ENCODE results near the gene CHKA. TPM values are rescaled to one million over a fixed set of nuclear protein-coding genes. Genes with fewer than 3 reads are reported as not detected.

Gene CHKA
- total RNA-seq, 1 donor from 2014 or later = 8.7 TPM

- H3K4me3 ChIP-seq = no peak overlapping the region
These were observed 16.6 kb upstream of the CHKA start for GRCh38 chr11:68137833-68138232.

GRCh38 chr11:68136866-68137265 lies 15.7 kb upstream of the CHKA start:
- no peak for TF ChIP-seq CTCF (IDR thresholded peaks at IDR 0.05; ENCODE audit: borderline replicate concordance)
- intact Hi-C loops (cut with micrococcal nuclease) = no loop called here
- H3K4me3 ChIP-seq = no peak overlapping the region
- no peak for DNase-seq
- H3K9me3 ChIP-seq (replicated peaks) = peaks cover 8% of the 10 kb centered on the region
- no peak overlapping the region for H3K27ac ChIP-seq (replicated peaks)
- no peaks in the 10 kb centered on the region for H3K27me3 ChIP-seq (ENCODE audit: low read depth)
- H3K4me1 ChIP-seq = peaks cover 15% of the 10 kb centered on the region
- H3K36me3 ChIP-seq = no peaks in the 10 kb centered on the region

More at GRCh38 chr11:68137833-68138232, 16.6 kb upstream of the CHKA start:
- DNase-seq = no peak
- intact Hi-C loops (cut with micrococcal nuclease) = no loop called here
- H3K4me1 ChIP-seq = peaks cover 22% of the 10 kb centered on the region
- no peaks in the 10 kb centered on the region for H3K36me3 ChIP-seq
- H3K27me3 ChIP-seq (ENCODE audit: low read depth) = no peaks in the 10 kb centered on the region
- H3K9me3 ChIP-seq (replicated peaks) = peaks cover 4% of the 10 kb centered on the region
- no peak overlapping the region for H3K27ac ChIP-seq (replicated peaks)
- no peak for TF ChIP-seq CTCF (IDR thresholded peaks at IDR 0.05; ENCODE audit: borderline replicate concordance)

GRCh38 chr11:68135161-68135560 lies 14.0 kb upstream of the CHKA start:
- Histone ChIP-seq H3K27ac (replicated peaks) (no peak overlapping the region), H3K36me3 (no peaks in the 10 kb centered on the region), H3K27me3 (ENCODE audit: low read depth) (no peaks in the 10 kb centered on the region), H3K4me3 (no peak overlapping the region), H3K9me3 (replicated peaks) (peaks cover 8% of the 10 kb centered on the region), H3K4me1 (no peaks in the 10 kb centered on the region)
- no peak for DNase-seq
- TF ChIP-seq CTCF (IDR thresholded peaks at IDR 0.05; ENCODE audit: borderline replicate concordance) = no peak
- intact Hi-C loops (cut with micrococcal nuclease) = no loop called here

- H3K4me3 ChIP-seq = no peak overlapping the region
- intact Hi-C loops (cut with micrococcal nuclease) = no loop called here
- no peak for TF ChIP-seq CTCF (IDR thresholded peaks at IDR 0.05; ENCODE audit: borderline replicate concordance)
- no peaks in the 10 kb centered on the region for H3K27me3 ChIP-seq (ENCODE audit: low read depth)
- H3K36me3 ChIP-seq = no peaks in the 10 kb centered on the region
- H3K4me1 ChIP-seq = peaks cover 5% of the 10 kb centered on the region
- H3K27ac ChIP-seq (replicated peaks) = no peak overlapping the region
- peaks cover 8% of the 10 kb centered on the region for H3K9me3 ChIP-seq (replicated peaks)
- no peak for DNase-seq
These were observed 12.6 kb upstream of the CHKA start for GRCh38 chr11:68133761-68134160.

- TF ChIP-seq CTCF (IDR thresholded peaks at IDR 0.05; ENCODE audit: borderline replicate concordance) = no peak
- peaks cover 17% of the 10 kb centered on the region for H3K4me1 ChIP-seq
- intact Hi-C loops (cut with micrococcal nuclease) = no loop called here
- H3K4me3 ChIP-seq = no peak overlapping the region
- no peak for DNase-seq
- H3K36me3 ChIP-seq = no peaks in the 10 kb centered on the region
- H3K27me3 ChIP-seq (ENCODE audit: low read depth) = no peaks in the 10 kb centered on the region
- H3K9me3 ChIP-seq (replicated peaks) = peaks cover 8% of the 10 kb centered on the region
- H3K27ac ChIP-seq (replicated peaks) = no peak overlapping the region
These were observed 8.9 kb upstream of the CHKA start for GRCh38 chr11:68130121-68130520.

Data from left ventricle myocardium inferior (tissue), 1 donor.